WI38 (cell line): Measurements from ENCODE around the gene TMEM150B.

Experiments
- H3K4me3 ChIP-seq: 2 replicates; pipeline ENCODE4 v1.5.1; 2011; ENCODE audit warnings: low read depth, mild to moderate bottlenecking, control low read depth, low read length
- TF ChIP-seq, protein P1 (sequence below): IDR thresholded peaks from 2 replicates; pipeline ENCODE4 v1.5.1; 2012; ENCODE audit warnings: low read depth, mild to moderate bottlenecking, control low read depth, low read length

TMEM150B gene

DNA sequence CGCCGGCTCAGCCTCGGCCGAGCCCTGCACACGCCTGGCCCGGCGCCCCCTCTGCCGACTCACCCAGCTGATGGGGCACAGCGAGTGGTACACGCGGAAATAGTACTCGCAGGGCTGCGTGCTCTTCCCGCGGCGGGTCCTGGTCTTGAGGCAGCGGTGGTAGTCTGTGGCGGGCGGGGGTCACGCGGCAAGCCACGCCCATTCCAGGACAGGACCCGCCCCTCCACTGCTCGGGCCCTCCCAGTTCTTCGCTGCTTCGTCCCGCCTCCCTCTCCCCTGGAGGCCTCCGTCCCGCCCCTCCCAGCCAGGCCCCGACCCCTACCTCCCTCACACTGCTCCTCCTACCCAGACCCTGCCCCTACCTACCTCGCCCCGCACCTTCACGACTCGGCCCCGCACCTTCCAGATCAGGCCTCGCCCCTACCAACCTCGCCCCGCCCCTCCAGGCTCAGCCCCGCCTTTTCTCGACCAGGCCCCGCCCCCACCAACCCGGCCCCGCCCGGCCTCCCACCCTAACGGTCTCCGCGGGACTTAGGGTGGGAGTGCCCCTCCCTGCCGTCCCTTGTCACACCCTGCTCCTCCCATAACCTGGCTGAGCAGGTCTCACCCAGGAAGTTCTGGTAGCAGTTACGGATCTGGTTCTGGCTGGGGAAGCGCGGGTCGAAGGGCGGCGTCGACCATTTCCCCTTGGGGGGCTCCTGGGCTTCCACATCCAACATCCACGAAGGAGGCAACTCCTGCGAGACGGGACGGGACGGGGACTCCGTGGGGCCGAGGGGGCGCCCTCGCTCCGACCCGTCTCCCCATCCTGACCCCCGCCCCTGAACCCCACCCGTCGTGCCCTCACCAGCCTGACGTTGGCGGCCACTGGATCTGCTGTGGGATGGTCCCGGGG lies 28.9 kb upstream of the TMEM150B start:
- TF ChIP-seq, protein P1, sequence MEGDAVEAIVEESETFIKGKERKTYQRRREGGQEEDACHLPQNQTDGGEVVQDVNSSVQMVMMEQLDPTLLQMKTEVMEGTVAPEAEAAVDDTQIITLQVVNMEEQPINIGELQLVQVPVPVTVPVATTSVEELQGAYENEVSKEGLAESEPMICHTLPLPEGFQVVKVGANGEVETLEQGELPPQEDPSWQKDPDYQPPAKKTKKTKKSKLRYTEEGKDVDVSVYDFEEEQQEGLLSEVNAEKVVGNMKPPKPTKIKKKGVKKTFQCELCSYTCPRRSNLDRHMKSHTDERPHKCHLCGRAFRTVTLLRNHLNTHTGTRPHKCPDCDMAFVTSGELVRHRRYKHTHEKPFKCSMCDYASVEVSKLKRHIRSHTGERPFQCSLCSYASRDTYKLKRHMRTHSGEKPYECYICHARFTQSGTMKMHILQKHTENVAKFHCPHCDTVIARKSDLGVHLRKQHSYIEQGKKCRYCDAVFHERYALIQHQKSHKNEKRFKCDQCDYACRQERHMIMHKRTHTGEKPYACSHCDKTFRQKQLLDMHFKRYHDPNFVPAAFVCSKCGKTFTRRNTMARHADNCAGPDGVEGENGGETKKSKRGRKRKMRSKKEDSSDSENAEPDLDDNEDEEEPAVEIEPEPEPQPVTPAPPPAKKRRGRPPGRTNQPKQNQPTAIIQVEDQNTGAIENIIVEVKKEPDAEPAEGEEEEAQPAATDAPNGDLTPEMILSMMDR: no peak
- peak overlapping the region; percentile 56 for H3K4me3 ChIP-seq

DNA sequence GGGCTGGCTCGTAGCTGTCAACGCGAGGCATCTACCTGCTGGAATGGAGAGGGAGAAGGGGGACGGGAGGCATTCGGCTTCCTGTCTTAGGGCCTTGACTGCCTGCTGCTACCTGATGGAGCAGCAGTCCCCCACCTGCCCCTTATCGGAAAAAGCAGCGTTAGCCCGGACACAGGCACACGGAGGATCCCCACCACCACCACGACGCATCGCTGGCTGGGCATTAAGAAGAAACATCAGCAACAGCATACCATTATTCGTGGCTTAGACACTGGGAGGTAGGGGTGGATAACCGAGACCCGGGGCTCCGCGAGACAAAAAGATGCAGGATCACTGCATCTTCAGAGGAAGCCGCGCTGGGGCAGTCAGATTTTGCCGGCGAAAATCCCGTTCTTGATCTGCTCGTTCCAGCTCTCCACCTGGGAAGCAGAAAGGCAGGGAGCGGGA lies 28.2 kb upstream of the TMEM150B start:
- peak overlapping the region; percentile 56 for H3K4me3 ChIP-seq

DNA sequence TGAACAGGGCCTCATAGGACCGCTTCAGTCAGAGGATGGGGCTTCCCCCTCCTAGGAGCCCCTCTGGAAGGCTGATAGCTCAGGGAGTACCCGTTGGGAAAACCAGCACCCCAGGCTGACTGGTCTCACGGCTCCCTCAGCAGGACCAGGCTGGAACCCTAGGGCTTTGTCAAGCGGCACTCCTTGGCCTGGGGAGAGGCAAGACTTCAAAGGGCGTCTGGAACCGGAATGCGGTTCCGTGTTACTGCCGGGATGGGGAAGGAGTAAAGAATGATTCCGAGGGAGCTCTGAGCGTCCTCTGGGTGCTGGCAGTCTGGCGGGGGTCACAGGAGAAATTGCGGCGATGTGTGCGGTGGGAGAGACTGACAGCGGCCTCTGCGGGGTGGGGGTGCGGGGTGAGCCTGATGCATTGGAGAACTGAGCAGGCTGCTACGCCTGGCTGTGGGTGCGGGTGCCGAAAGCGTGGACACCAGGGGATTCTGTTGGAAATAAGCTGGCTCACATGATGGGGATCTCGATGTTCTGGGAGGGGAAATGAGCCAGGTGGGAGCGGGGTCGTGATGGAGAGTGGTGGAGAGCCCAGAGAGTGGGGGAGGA lies 27.5 kb upstream of the TMEM150B start:
- H3K4me3 ChIP-seq: no peak overlapping the region
- TF ChIP-seq, protein P1: no peak

More for the DNA sequence above, 28.2 kb upstream of the TMEM150B start:
- TF ChIP-seq, protein P1: no peak

DNA sequence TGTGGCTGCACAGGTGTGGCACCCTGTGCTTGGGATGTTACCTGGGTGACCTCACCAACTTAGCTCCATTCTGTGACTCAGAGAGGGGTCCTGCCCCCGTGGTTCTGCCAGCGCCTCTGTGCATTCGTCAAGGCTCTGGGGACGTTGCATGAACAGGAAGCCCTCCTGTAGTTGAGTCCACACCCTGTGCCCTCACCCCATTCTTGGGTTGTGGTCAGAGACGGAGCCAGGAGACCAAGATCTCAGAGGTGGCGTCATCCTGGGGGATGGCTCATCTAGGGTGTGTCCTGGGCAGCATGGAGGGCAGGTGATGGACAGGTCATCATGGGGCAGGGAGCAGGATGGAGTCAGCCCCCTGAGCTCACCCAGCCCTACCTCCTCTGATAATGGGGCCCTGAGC lies 26.9 kb upstream of the TMEM150B start:
- TF ChIP-seq, protein P1: no peak
- no peak overlapping the region for H3K4me3 ChIP-seq

DNA sequence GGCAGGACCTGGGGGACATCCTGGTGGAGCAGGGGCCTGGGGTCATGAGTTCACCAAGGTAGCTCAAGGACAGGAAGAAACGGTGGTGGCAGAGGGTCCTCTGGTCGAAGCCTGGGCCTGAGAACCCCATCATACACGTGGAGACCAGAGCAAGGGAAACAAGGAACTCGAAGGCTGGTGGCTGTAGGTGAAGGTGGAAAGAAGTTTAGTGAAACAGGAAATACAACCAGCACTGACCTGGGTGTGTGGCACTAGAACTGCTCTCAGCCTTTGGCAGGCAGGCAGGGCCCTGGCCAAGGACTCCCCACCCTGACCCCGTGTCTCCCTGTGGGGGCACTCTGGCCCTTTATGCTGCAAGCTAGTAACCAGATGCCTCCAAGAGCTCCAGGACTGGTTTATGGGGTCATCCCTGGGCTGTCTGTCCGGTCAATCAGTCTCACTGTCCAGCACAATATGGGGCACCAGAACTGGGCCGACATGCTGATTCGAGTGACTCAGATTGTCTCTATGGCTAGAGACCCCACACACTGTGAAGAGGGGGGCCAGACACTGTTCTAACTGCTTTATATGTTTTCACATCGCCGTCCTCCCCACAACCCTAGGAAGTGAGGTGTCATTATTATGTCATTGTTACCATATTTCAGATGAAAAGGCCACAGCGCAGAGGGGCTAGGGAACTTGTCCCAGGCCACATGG lies 25.6 kb upstream of the TMEM150B start:
- no peak overlapping the region for H3K4me3 ChIP-seq
- TF ChIP-seq, protein P1: no peak

DNA sequence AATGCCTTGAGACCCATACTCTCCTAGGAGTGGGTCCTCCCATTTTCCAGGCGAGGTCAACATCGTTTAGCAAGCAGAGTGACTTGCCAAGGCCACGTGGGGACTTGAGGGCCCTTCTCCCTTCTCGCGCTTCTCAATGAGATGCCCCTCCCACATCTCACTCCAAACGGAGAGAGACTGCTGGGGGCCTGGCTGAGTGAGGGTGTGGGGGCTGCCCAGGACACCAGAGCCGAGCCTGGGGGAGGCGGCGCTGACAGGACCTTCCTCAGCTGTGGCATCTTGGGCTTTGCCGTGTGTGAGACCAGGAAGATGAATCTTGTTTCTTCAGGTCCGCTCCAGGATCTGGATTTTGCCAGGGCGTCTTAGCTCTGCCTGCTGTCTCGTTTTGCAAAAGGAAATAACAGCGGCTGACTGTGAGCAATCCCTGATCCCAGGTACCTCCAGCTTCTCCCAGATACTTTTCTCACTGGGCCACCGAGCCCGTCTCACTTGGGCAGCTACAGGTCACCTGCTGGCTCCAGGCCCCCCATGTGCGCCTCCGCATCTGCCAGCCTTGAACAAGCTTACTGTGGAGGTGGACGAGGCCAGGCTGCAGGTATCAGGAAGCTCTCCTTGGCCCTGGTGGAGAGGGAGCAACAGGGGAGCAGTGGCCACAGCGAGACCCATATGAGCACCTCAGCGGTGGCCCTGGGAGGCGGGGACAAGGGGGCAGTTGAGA lies 23.3 kb upstream of the TMEM150B start:
- H3K4me3 ChIP-seq: no peak overlapping the region
- TF ChIP-seq, protein P1: no peak
